Measurements from ENCODE around the gene RTTN.
"Not testable (repeated sequence)": the region's sequence is repeated elsewhere in the genome, so short reads cannot be mapped to it uniquely, and the experiment has no call there.

Gene RTTN

DNA sequence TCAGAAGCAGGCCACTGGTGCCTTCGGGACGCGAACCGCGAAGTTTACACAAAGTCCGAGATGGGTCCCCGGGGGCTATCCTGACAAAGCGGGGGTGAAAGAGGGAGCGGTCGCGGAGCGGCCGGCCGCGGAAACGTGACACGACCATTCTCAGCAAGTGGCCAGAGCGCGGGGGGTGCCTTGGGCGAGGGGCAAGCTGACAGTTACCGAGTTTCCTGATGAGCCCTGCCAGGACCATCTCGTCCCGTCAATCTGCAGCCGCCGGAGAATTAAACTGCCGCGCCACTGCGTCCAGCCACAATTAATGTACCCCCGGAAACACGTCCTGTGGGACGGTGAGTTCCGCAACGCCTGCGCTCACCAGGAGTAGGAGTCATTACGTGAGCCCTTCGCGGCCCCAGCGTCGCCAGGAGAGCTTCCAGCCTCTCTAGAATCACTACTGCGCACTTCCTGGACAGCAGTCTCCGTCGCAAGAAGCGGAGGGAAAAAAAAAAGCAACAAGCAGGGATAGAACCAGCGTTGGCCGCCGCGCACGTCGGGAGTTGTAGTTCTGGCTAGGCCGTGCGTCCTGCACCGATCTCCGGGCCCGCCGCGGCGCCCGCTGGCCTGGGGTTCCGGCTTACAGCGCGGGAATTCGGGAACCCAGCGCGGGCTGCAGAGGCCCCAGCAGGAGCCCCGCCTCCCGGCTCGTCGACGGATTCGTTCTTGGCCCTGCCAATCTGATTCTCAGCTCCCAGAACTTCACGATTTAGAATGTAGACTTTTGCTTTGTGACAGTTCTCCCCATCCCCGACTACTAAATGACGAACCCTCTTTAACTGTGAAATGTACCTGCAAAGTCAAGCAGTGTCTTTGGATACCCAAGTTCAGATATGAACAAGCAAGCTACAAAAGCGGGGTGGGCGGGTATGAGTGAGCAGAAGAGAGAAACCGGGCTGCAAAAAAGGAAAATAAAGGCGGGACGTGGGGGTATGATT, at the start of gene RTTN:
Gene RTTN (minus strand): TSS at position 267 of the 977 bp plus-strand sequence. CDS start 29 bp downstream, at position 238.
- peak; percentile 99 for DNase-seq

- DNase-seq, result no peak
Observed at GRCh38 chr18:70250781-70251180, 45.3 kb upstream of the RTTN start.

- not testable (repeated sequence) for DNase-seq
Observed at GRCh38 chr18:70249861-70250260, 44.4 kb upstream of the RTTN start.

GRCh38 chr18:70249118-70249517, 43.6 kb upstream of the RTTN start:
- DNase-seq, result no peak

DNA sequence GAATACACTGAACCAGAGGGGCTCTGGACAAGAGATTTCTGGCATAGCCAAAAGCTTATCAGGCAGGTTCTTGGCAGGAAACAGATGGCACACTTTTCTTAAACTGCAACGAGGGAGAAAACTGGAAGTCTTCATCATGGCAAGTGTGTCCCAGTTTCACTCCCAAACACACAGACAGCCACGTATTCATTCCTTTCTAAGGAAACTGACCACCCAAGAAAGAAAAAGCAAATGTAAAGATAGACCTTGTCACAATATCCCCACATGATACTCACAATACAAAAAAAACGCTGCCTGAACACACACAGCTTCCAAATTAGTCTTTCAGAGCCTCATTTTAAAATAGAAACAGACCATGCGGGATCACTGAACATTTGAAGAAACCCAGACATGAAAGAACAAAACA, 40.6 kb upstream of the RTTN start:
- peak; percentile 5 for DNase-seq

DNA sequence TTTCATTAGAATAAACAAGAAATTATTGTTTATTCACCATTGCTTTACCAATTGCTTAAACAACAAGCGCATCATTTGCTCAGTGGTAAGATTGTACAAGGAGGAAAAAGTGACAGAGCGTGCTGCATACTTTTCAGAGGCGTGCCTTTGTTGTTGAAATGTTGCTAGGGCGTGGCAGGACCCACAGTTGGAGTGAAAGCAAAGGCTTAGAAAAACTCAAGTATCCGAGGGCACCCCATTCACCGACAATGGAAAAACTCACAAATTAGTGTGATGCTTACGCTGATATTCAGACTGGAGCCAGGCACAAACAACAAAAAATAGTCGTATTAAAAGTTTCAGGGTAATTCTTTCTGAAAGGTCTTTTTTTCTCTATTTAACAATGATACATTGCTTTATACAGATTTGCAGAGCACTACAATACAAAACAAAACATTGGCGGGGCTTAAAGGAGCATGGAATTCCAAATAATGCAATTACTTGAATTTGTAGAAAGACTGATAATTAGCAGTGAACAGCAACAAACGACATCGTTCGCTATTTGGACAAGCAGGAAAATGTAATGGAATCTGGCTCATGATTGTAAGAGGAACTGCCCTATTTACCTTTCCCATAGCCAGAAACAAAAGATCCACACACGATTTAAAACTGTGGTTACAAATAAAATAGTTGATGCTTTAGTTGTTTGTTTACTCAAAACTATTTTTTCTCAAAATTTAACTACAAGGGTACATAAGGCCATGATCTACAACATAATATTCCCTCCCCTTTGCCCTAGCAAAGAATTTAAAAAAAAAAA, 37.8 kb upstream of the RTTN start:
- no peak for DNase-seq

DNA sequence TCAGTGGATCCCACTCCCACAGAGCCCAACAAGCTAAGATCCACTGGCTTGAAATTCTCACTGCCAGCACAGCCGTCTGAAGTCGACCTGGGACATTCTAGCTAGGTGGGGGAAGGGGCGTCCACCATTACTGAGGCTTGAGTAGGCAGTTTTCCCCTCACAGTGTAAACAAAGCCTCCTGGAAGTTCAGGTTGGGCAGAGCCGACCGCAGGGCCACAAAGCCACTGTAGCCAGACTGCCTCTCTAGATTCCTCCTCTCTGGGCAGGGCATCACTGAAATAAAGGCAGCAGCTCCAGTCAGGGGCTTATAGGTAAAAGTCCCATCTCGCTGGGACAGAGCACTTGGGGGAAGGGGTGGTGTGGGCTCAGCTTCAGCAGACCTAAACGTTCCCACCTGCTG, 31.4 kb upstream of the RTTN start:
- not testable (repeated sequence) for DNase-seq

GRCh38 chr18:70235478-70235877, 30.0 kb upstream of the RTTN start:
- no peak for DNase-seq

GRCh38 chr18:70234667-70235459, 29.4 kb upstream of the RTTN start:
- DNase-seq, result peak; percentile 64

DNA sequence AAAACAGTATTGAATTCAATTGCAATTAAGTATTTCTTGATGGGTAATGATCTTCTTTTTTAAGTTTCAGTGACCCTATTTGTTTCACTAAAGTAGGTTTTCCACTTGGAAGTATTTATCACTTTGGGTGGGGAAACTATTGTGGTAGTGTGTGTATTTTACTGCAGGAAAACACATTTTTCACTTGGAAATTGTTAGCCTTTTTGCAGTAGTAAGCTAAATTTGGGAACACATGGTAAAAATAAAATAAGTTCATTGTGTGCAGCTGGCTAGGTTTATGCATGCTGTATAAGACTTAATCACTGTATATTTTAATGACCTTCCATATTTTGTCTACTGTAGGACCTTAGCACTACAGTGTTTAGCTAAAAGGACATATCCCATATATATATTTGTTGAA, 28.5 kb upstream of the RTTN start:
- no peak for DNase-seq

- DNase-seq, result no peak
Observed at GRCh38 chr18:70232261-70232660, 26.8 kb upstream of the RTTN start.

GRCh38 chr18:70229639-70230038, 24.2 kb upstream of the RTTN start:
- DNase-seq, result no peak

GRCh38 chr18:70228536-70228935, 23.0 kb upstream of the RTTN start:
- no peak for DNase-seq

GRCh38 chr18:70227438-70227837, 22.0 kb upstream of the RTTN start:
- no peak for DNase-seq

GRCh38 chr18:70221915-70222278, 16.4 kb upstream of the RTTN start:
- DNase-seq, result peak; percentile 27

GRCh38 chr18:70221156-70221914, 15.8 kb upstream of the RTTN start:
- peak; percentile 54 for DNase-seq

- DNase-seq, result no peak
Observed at GRCh38 chr18:70220628-70221027, 15.1 kb upstream of the RTTN start.

DNA sequence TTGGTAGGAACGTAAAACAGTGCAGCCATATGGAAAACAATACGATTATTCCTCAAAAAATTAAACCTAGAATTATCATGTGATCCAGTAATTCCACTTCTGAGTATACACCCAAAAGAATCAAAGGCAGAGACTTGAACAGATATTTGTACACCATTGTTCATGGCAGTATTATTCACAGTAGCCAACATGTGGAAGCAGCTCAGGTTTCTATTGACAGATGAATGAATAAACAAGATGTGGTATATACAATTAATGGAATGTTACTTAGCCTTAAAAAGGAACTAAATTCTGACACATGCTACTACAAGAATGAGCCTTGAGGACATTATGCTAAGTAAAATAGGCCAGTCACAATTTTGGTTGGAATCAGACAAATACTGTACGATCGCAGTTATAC, 14.2 kb upstream of the RTTN start:
- no peak for DNase-seq

DNA sequence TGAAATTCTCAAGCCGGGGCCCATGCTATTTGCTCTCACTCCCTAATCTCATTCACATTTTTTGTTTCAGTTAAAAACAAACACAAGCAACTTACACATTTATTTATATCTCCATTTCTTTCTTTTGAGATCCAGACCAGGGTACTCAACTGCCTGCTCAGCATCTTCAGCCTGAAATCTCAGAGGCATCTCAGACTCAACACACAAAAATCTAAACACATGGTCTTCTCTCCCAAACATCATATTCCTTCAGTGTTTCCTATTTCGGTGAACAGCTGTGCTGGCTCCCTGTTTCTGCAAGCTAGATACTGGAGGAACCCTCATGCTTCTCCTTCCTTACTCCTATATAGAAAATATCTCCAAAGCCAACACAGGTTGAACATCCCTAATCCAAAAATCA, 11.3 kb upstream of the RTTN start:
- DNase-seq, result no peak

- no peak for DNase-seq
Observed at GRCh38 chr18:70207181-70207580, 1.7 kb upstream of the RTTN start.

GRCh38 chr18:70200286-70200685, 5.2 kb downstream of the RTTN start:
- no peak for DNase-seq

- DNase-seq, result no peak
Observed at GRCh38 chr18:70197844-70198243, 7.6 kb downstream of the RTTN start.
